A549 (cell line): Measurements from ENCODE around the gene GSG1L. TPM values are rescaled to one million over a fixed set of nuclear protein-coding genes. Genes with fewer than 3 reads are reported as not detected.

ENCODE experiments used
- ATAC-seq, 2 experiments: fragments of 200-7000 bp in 1 of 2; fragments of >200 bp in 1 of 2; cut with Nextera tagmentation in 1 of 2; cut with Tn5 transposase in 1 of 2; 3 replicates each; pipeline versions ENCODE4 v1.8.0 to v1.9.1; 2018 to 2020; ENCODE audit warnings: mild to moderate bottlenecking in 1 of 2, moderate library complexity in 1 of 2
- CTCF ChIA-PET: fragments of 300-600 bp; sonication (Branson Sonifier 250); formaldehyde crosslinking; extraction: SDS; loops from one replicate; lab custom pipeline; 2021; ENCODE audit warnings: antibody characterized with exemption, inconsistent platforms; lab: Yijun Ruan, JAX
- POLR2A ChIA-PET: fragments of 350-600 bp; formaldehyde crosslinking; extraction: SDS; loops from one replicate; lab custom pipeline; 2021; ENCODE audit warnings: antibody characterized with exemption, inconsistent platforms; lab: Yijun Ruan, JAX
- DNase-seq, 2 experiments: peaks; one replicate each; pipeline versions ENCODE4 v3.0.0 to v3.0.0-alpha.2; 2011 to 2016; ENCODE audit warnings: low read depth in 1 of 2, low spot score in 1 of 2
- FAIRE-seq: peaks from 2 replicates; lab custom pipeline; 2011; peaks lifted over from hg19 to GRCh38; lab: Jason Lieb, UNC
- H3K27ac ChIP-seq, 2 experiments: fragments of >200 bp; sonication (Bioruptor Twin); formaldehyde crosslinking; 3 replicates each; pipeline ENCODE4 v1.5.1; 2016 to 2017
- H3K4me1 ChIP-seq: fragments of >200 bp; sonication (Bioruptor Twin); formaldehyde crosslinking; 3 replicates; pipeline ENCODE4 v1.6.1; 2016
- H3K4me2 ChIP-seq: fragments of >200 bp; sonication (Bioruptor Twin); formaldehyde crosslinking; 3 replicates; pipeline ENCODE4 v1.6.1; 2016
- H3K4me3 ChIP-seq: fragments of >200 bp; sonication (Bioruptor Twin); formaldehyde crosslinking; 3 replicates; pipeline ENCODE4 v1.5.1; 2016
- H3K9me3 ChIP-seq: fragments of >200 bp; sonication (Bioruptor Twin); formaldehyde crosslinking; 3 replicates; pipeline ENCODE4 v1.6.1; 2016
- CBX8 ChIP-seq: fragments of 200-600 bp; sonication (generic); IDR thresholded peaks from 2 replicates; pipeline ENCODE4 v1.6.1; 2016
- CHD2 ChIP-seq: fragments of 150-350 bp; IDR thresholded peaks from 2 replicates; pipeline ENCODE4 v1.6.1; 2014; ENCODE audit warnings: low read length; ENCODE audit not compliant: partially characterized antibody
- E2F6 ChIP-seq: IDR thresholded peaks from 2 replicates; pipeline ENCODE4 v1.6.1; 2012; ENCODE audit warnings: low read depth, borderline replicate concordance
- EHF ChIP-seq: fragments of 250-450 bp; sonication (Bioruptor Pico); IDR thresholded peaks from 2 replicates; pipeline ENCODE4 v1.5.0; 2020; ENCODE audit warnings: mild to moderate bottlenecking
- EP300 ChIP-seq, 2 experiments: fragments of >200 bp; sonication (Bioruptor Twin); formaldehyde crosslinking; IDR thresholded peaks; 2 replicates in 1 of 2; 3 replicates in 1 of 2; pipeline ENCODE4 v1.6.1; 2016 to 2017
- FOSL2 ChIP-seq, 2 experiments: fragments of 450-650 bp in 1 of 2; fragments of >200 bp in 1 of 2; sonication (Bioruptor Twin) in 1 of 2; formaldehyde crosslinking; IDR thresholded peaks; 2 replicates each; pipeline versions ENCODE4 v1.5.0 to v1.6.1; 2016 to 2020; ENCODE audit warnings: mild to moderate bottlenecking in 1 of 2, moderate library complexity in 1 of 2
- GATA3 ChIP-seq: IDR thresholded peaks from 2 replicates; pipeline ENCODE4 v1.6.1; 2012; ENCODE audit warnings: borderline replicate concordance
- HES2 ChIP-seq: fragments of >200 bp; sonication (Bioruptor Twin); formaldehyde crosslinking; IDR thresholded peaks from 2 replicates; pipeline ENCODE4 v1.6.1; 2016
- HEYL ChIP-seq: fragments of 250-450 bp; sonication (Bioruptor Pico); IDR thresholded peaks from 2 replicates; pipeline ENCODE4 v1.8.0; 2021; ENCODE audit warnings: mild to moderate bottlenecking, moderate library complexity
- HOXA7 ChIP-seq: fragments of 250-450 bp; sonication (Bioruptor Pico); IDR thresholded peaks from 2 replicates; pipeline ENCODE4 v1.5.0; 2020; ENCODE audit warnings: mild to moderate bottlenecking, moderate library complexity
- JUNB ChIP-seq: fragments of >200 bp; sonication (Bioruptor Twin); formaldehyde crosslinking; IDR thresholded peaks from 2 replicates; pipeline ENCODE4 v1.6.1; 2016
- MAZ ChIP-seq: fragments of 150-350 bp; IDR thresholded peaks from 2 replicates; pipeline ENCODE4 v1.6.1; 2014; ENCODE audit warnings: antibody characterized with exemption, low read depth, low read length, borderline replicate concordance
- NFE2L2 ChIP-seq: fragments of 150-350 bp; conservative IDR thresholded peaks from 2 replicates; pipeline ENCODE4 v1.6.1; 2014; ENCODE audit warnings: low read length
- PBX3 ChIP-seq: IDR thresholded peaks from 2 replicates; pipeline ENCODE4 v1.6.1; 2012
- POLR2AphosphoS2 ChIP-seq: conservative IDR thresholded peaks from 2 replicates; pipeline ENCODE4 v1.6.1; 2012; ENCODE audit warnings: low read length, improper control_type of control experiment, inconsistent platforms
- RCOR1 ChIP-seq: fragments of 150-350 bp; IDR thresholded peaks from 2 replicates; pipeline ENCODE4 v1.6.1; 2014; ENCODE audit warnings: antibody characterized with exemption, low read length, low read depth
- RNF2 ChIP-seq: fragments of 200-600 bp; sonication (generic); IDR thresholded peaks from 2 replicates; pipeline ENCODE4 v1.6.1; 2016; ENCODE audit warnings: low read depth, mild to moderate bottlenecking, antibody characterized with exemption, moderate library complexity, borderline replicate concordance
- SREBF2 ChIP-seq: fragments of 450-650 bp; IDR thresholded peaks from 2 replicates; pipeline ENCODE4 v1.6.1; 2014; ENCODE audit warnings: mild to moderate bottlenecking, moderate library complexity
- TP53 ChIP-seq: fragments of 250-450 bp; sonication (Bioruptor Pico); IDR thresholded peaks from 2 replicates; pipeline ENCODE4 v1.5.0; 2021; ENCODE audit warnings: mild to moderate bottlenecking, moderate library complexity
- ZC3H11A ChIP-seq: fragments of 450-650 bp; IDR thresholded peaks from 2 replicates; pipeline ENCODE4 v1.6.1; 2014; ENCODE audit warnings: antibody characterized with exemption, mild to moderate bottlenecking
- WGBS: methylation state at CpG from one replicate; pipeline ENCODE4 v1.1.6; 2017; ENCODE audit errors: missing lambda C conversion rate; 5-methylcytosine and 5-hydroxymethylcytosine counted together
- polyA plus RNA-seq, 4 experiments: library from polyadenylated mRNA; depleted of rRNA in 3 of 4; stranded (reverse); fragments of >200 nt; fragmentation: RNase III in 1 of 4; extraction: RNeasy Plus Mini Kit Qiagen cat#74134 plus additional on column Dnase treatment in 1 of 4; gene quantifications; 2 replicates in 3 of 4; 3 replicates in 1 of 4; pipeline ENCODE4 v1.2.3, GENCODE V29; 2011 to 2017

The GSG1L gene
- polyA plus RNA-seq, 2 of the 4 experiments (the other 2 are of a cell fraction), result not detected

- DNase-seq (no peak), FAIRE-seq (no peak), ATAC-seq (no peak)
- POLR2A ChIA-PET, result no interaction called here
- no peak overlapping the region for H3K4me3 ChIP-seq
- WGBS, result 66% methylated on average over 6 of the region's 6 CpGs
- no peak overlapping the region for H3K27ac ChIP-seq
- TF ChIP-seq NFE2L2 (no peak), JUNB (no peak)
- CTCF ChIA-PET, result no interaction called here
- no peaks in the 10 kb centered on the region for H3K9me3 ChIP-seq
- H3K4me2 ChIP-seq, result no peak overlapping the region
- H3K4me1 ChIP-seq, result no peaks in the 10 kb centered on the region
Measured at GRCh38 chr16:27787665-27788064, 275.8 kb downstream of the GSG1L start.

GRCh38 chr16:27786923-27787625 lies 276.4 kb downstream of the GSG1L start:
- no peak overlapping the region for H3K27ac ChIP-seq
- DNase-seq, result no peak
- CTCF ChIA-PET, result interaction anchor here (0.6 kb wide), 1 partner anchor 68 kb away, joined by 3 read pairs; no protein-coding TSS in a partner anchor
- ATAC-seq, result no peak
- TF ChIP-seq EP300 (IDR thresholded peaks at IDR 0.05), result no peak
- TF ChIP-seq JUNB, result no peak
- TF ChIP-seq, all 56 proteins: peak for 0
- POLR2A ChIA-PET, result no interaction called here
- H3K4me1 ChIP-seq, result no peaks in the 10 kb centered on the region
- H3K9me3 ChIP-seq, result no peaks in the 10 kb centered on the region
- FAIRE-seq, result no peak
- 58% methylated on average over 19 of the region's 19 CpGs for WGBS
- H3K4me2 ChIP-seq, result no peak overlapping the region
- no peak overlapping the region for H3K4me3 ChIP-seq

- ChIA-PET POLR2A (no interaction called here), CTCF (interaction anchor here (0.6 kb wide), 1 partner anchor 67 kb away, joined by 3 read pairs; no protein-coding TSS in a partner anchor)
- 77% methylated on average over 14 of the region's 16 CpGs for WGBS
- H3K4me3 ChIP-seq, result no peak overlapping the region
- TF ChIP-seq ZC3H11A, result no peak
- no peak for TF ChIP-seq HEYL (CRISPR knock-in tag)
- TF ChIP-seq POLR2AphosphoS2, result no peak
- no peak for TF ChIP-seq GATA3
- no peak for TF ChIP-seq SREBF2
- TF ChIP-seq EHF (CRISPR knock-in tag), result no peak
- TF ChIP-seq PBX3, result no peak
- TF ChIP-seq CHD2, result no peak
- no peak for TF ChIP-seq RCOR1
- TF ChIP-seq HOXA7, result no peak
- no peak for TF ChIP-seq RNF2
- TF ChIP-seq MAZ, result no peak
- TF ChIP-seq CBX8, result no peak
- no peak for TF ChIP-seq E2F6
- TF ChIP-seq HES2, result no peak
- TF ChIP-seq TP53, result no peak
- TF ChIP-seq FOSL2 (IDR thresholded peaks at IDR 0.05), result no peak
- no peak for TF ChIP-seq FOSL2 (CRISPR knock-in tag; IDR thresholded peaks at IDR 0.05)
- no peak for ATAC-seq
- no peaks in the 10 kb centered on the region for H3K4me1 ChIP-seq
- no peak overlapping the region for H3K27ac ChIP-seq
- FAIRE-seq, result no peak
- no peak for DNase-seq
- no peaks in the 10 kb centered on the region for H3K9me3 ChIP-seq
- H3K4me2 ChIP-seq, result no peak overlapping the region
Measured at GRCh38 chr16:27786221-27786922, 277.1 kb downstream of the GSG1L start.
